AG04450 (cell line): ENCODE measurements around the gene KCTD21. TPM values are rescaled to one million over a fixed set of nuclear protein-coding genes. Genes with fewer than 3 reads are reported as not detected.

Experiments used
- CTCF ChIA-PET: fragments of 300-600, 350-600 bp; formaldehyde crosslinking; extraction: SDS; loops from one replicate; lab custom pipeline; 2022; ENCODE audit warnings: antibody characterized with exemption, inconsistent platforms; lab: Charles Lee
- POLR2A ChIA-PET: fragments of 350-600 bp; formaldehyde crosslinking; extraction: SDS; loops from one replicate; lab custom pipeline; 2021; ENCODE audit warnings: antibody characterized with exemption, inconsistent platforms; lab: Yijun Ruan, JAX
- DNase-seq: peaks from one replicate; pipeline ENCODE4 v3.0.0-alpha.2; 2011; ENCODE audit warnings: low read depth, low spot score
- H3K27ac ChIP-seq: one replicate; pipeline ENCODE4 v1.5.1; 2012; ENCODE audit warnings: low read depth, low read length, control low read depth
- H3K27me3 ChIP-seq: one replicate; pipeline ENCODE4 v1.6.0; 2012; ENCODE audit warnings: low read length; ENCODE audit not compliant: control insufficient read depth, insufficient read depth
- H3K4me3 ChIP-seq: 2 replicates; pipeline ENCODE4 v1.5.1; 2011; ENCODE audit warnings: mild to moderate bottlenecking, low read depth, low read length, control low read depth
- H3K9me3 ChIP-seq: 2 replicates; pipeline ENCODE4 v1.5.1; 2012; ENCODE audit warnings: low read length; ENCODE audit not compliant: control insufficient read depth, insufficient read depth
- polyA plus RNA-seq: library from polyadenylated mRNA; depleted of rRNA; stranded (reverse); fragments of >200 nt; gene quantifications from 2 replicates; pipeline ENCODE4 v1.2.3, GENCODE V29; 2011
- TF ChIP-seq, protein P1 (sequence below): IDR thresholded peaks from 2 replicates; pipeline ENCODE4 v1.5.1; 2011; ENCODE audit warnings: low read depth, low read length, control low read depth, inconsistent platforms

Gene KCTD21
- polyA plus RNA-seq, 1 experiment = 18.4 TPM

DNA sequence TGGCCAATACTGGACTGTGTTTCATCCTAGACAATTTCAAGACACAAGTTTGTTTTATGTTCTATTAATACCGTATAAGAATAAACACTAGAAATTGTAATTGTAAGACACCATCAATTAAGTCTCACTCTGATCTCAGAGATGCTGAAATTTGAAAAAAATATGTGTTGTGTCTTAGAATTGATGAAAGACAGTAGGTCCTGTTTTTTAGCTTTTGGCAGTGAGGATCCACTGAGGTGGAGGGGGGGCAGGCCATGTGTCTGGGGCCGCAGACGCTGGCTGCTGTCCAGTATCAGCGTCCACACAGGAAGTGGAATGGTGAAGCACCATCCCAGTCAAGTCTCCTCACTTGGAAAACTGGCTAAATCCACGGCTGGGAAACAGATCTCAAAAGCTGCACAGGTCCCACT, 26.5 kb downstream of the KCTD21 start:
- ChIA-PET CTCF (interaction anchor here (1.1 kb wide), 1 partner anchor 13 kb away, joined by 4 read pairs; no protein-coding TSS in a partner anchor), POLR2A (no interaction called here)
- Histone ChIP-seq H3K4me3 (no peak overlapping the region), H3K27me3 (no peaks in the 10 kb centered on the region), H3K9me3 (peaks cover 5% of the 10 kb centered on the region; the same call in 1 of the 2 replicates), H3K27ac (no peak overlapping the region)
- DNase-seq = no peak
- TF ChIP-seq, protein P1, sequence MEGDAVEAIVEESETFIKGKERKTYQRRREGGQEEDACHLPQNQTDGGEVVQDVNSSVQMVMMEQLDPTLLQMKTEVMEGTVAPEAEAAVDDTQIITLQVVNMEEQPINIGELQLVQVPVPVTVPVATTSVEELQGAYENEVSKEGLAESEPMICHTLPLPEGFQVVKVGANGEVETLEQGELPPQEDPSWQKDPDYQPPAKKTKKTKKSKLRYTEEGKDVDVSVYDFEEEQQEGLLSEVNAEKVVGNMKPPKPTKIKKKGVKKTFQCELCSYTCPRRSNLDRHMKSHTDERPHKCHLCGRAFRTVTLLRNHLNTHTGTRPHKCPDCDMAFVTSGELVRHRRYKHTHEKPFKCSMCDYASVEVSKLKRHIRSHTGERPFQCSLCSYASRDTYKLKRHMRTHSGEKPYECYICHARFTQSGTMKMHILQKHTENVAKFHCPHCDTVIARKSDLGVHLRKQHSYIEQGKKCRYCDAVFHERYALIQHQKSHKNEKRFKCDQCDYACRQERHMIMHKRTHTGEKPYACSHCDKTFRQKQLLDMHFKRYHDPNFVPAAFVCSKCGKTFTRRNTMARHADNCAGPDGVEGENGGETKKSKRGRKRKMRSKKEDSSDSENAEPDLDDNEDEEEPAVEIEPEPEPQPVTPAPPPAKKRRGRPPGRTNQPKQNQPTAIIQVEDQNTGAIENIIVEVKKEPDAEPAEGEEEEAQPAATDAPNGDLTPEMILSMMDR = no peak

DNA sequence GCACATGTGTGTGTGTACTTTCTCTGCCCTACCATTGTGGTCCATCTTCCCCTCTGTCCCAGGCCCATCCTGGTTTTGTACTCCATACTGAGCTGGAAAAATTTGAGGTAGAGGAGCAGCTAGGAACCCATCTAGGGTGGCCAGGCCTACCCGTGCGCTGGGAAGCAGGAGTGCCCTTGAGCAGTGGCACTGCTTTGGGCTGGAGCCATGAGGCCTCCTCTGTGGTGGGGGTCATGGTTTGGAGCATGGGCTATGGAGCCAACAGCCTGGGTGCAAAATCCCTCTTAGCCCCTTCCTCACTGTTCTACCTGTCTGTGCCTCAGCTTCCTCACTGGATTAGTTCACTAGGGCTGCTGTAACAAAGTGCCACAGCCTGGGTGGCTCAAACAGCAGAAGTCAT, 27.1 kb downstream of the KCTD21 start:
- ChIA-PET CTCF (interaction anchor here (1.1 kb wide), 1 partner anchor 12 kb away, joined by 4 read pairs; no protein-coding TSS in a partner anchor), POLR2A (no interaction called here)

DNA sequence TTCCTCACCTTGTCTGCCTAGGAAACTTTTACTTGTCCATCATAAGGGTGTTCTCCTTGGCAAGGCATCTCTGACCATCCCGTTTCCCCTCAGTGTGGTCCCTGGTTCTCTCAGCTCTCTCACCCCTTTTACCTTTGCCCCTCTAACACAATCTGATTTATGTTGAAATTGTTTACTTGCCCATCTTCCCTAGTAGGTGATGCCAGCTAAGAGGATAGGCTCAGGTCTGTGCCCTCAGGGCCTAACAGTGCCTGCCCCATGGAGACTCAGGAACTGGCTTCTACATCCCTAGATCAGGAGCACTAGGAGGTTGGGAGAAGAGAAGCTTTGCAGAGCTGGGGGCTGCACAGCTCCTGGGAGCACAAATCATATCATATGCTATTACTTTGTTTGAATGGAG, 27.9 kb downstream of the KCTD21 start:
- CTCF ChIA-PET = no interaction called here
- Histone ChIP-seq H3K9me3 (peaks cover 5% of the 10 kb centered on the region; the same call in 1 of the 2 replicates), H3K27me3 (no peaks in the 10 kb centered on the region), H3K27ac (no peak overlapping the region), H3K4me3 (no peak overlapping the region)
- no peak for DNase-seq
- POLR2A ChIA-PET = no interaction called here
- TF ChIP-seq, protein P1 = no peak

More for the DNA sequence above, 27.1 kb downstream of the KCTD21 start:
- H3K27me3 ChIP-seq = no peaks in the 10 kb centered on the region
- TF ChIP-seq, protein P1 = no peak
- DNase-seq = no peak
- H3K9me3 ChIP-seq = peaks cover 5% of the 10 kb centered on the region; the same call in 1 of the 2 replicates
- H3K4me3 ChIP-seq = no peak overlapping the region
- H3K27ac ChIP-seq = no peak overlapping the region

DNA sequence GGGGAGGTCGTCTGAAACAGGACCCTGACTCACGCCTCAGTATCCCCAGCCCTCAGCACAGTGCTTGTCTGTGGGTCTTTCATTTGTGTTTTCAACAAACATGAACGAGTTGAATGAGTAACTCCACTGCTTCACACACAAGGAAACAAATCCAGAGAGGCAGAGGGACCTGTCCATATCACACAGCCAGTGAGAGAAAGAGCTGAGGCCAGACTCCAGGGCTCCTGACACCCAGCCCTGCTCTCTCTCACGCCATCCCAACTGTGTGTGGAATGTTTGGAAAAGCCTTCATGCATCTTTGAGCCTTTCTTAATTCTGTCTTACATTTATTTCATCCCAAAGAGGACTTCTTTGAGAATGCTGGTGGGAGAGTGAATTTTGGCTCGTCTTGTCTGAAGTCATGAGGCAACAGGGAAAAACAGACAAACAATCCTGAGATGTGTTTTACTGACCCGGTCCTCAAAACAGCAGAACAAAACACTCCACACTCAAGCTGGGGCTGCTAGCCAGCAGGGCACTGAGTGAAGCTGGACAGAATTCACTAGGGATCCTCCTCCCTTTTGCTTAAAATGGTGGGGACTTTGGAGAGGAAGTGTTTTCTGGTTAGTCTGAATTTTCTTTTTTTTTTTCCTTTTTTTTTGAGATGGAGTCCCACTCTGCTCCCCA, 29.3 kb downstream of the KCTD21 start:
- DNase-seq = no peak

More for the DNA sequence above, 29.3 kb downstream of the KCTD21 start:
- ChIA-PET POLR2A (interaction anchor here (0.7 kb wide), 1 partner anchor 12 kb away, joined by 3 read pairs; no protein-coding TSS in a partner anchor), CTCF (interaction anchor here (1.0 kb wide), 1 partner anchor 10 kb away, joined by 8 read pairs; no protein-coding TSS in a partner anchor)
- Histone ChIP-seq H3K4me3 (no peak overlapping the region), H3K27ac (no peak overlapping the region), H3K9me3 (no peaks in the 10 kb centered on the region), H3K27me3 (no peaks in the 10 kb centered on the region)
- TF ChIP-seq, protein P1 = no peak
